Gastroesophageal sphincter (tissue), 3 donors: Measurements from ENCODE around the gene RRBP1.

Source experiments
- CTCF ChIP-seq, 4 experiments: fragments of 200-600 bp in 2 of 4; fragments of 450-650 bp in 2 of 4; sonication (generic) in 1 of 4; IDR thresholded peaks; one replicate each; pipeline ENCODE4 v1.5.1; 2017 to 2019; ENCODE audit warnings: antibody characterized with exemption in 4 of 4, mild to moderate bottlenecking in 2 of 4, moderate library complexity in 2 of 4
- POLR2A ChIP-seq, 2 donors: fragments of 450-650 bp; IDR thresholded peaks; one replicate each; pipeline ENCODE4 v1.6.1; 2017; ENCODE audit warnings: antibody characterized with exemption in 2 of 2, mild to moderate bottlenecking in 2 of 2, moderate library complexity in 1 of 2

- TF ChIP-seq POLR2A (IDR thresholded peaks at IDR 0.05) (no peak), CTCF (IDR thresholded peaks at IDR 0.05) (no peak)
These were observed 19.8 kb upstream of the RRBP1 start for GRCh38 chr20:17701826-17702225.
